Uterus (tissue), 4 donors: Measurements from ENCODE around the gene PAQR7. TPM values are rescaled to one million over a fixed set of nuclear protein-coding genes. Genes with fewer than 3 reads are reported as not detected.

Source experiments
- DNase-seq, 2 donors: peaks; one replicate each; pipeline ENCODE4 v3.0.0-alpha.2; 2019 to 2020
- H3K27ac ChIP-seq, 2 donors: fragments of 200-600 bp; sonication (generic); 1 replicate in 1 of 2; 2 replicates in 1 of 2; pipeline ENCODE4 v1.5.1; 2016 to 2018
- H3K27me3 ChIP-seq, 2 donors: fragments of 200-600 bp; sonication (generic); one replicate each; pipeline ENCODE4 v1.5.1; 2018 to 2019; ENCODE audit warnings: control low read depth in 1 of 2
- H3K36me3 ChIP-seq, 2 donors: fragments of 200-600 bp; sonication (generic); one replicate each; pipeline ENCODE4 v1.5.1; 2019; ENCODE audit warnings: control low read depth in 1 of 2
- H3K4me1 ChIP-seq, 2 donors: fragments of 200-600 bp; sonication (generic); one replicate each; pipeline ENCODE4 v1.5.1; 2018 to 2019; ENCODE audit warnings: control low read depth in 1 of 2
- H3K4me3 ChIP-seq, 2 donors: fragments of 200-600 bp; sonication (generic); 1 replicate in 1 of 2; 2 replicates in 1 of 2; pipeline ENCODE4 v1.5.1; 2018 to 2019; ENCODE audit warnings: mild to moderate bottlenecking in 1 of 2
- H3K9me3 ChIP-seq, 2 donors: fragments of 200-600 bp; sonication (generic); one replicate each; pipeline ENCODE4 v1.5.1; 2019; ENCODE audit warnings: control low read depth in 1 of 2
- CTCF ChIP-seq, 4 experiments: fragments of 200-600 bp in 2 of 4; fragments of 450-650 bp in 2 of 4; sonication (generic) in 2 of 4; IDR thresholded peaks; one replicate each; pipeline ENCODE4 v1.5.1; 2016 to 2019; ENCODE audit warnings: antibody characterized with exemption in 4 of 4, mild to moderate bottlenecking in 2 of 4, moderate library complexity in 1 of 4
- POLR2A ChIP-seq, 2 donors: fragments of 450-650 bp; IDR thresholded peaks; one replicate each; pipeline ENCODE4 v1.6.1; 2016; ENCODE audit warnings: antibody characterized with exemption in 2 of 2, mild to moderate bottlenecking in 1 of 2, moderate library complexity in 1 of 2
- intact Hi-C: fragments of 100-400 bp; cut with DNase I; formaldehyde crosslinking; loops from one replicate; pipeline ENCODE4 v1.15.1; 2023; ENCODE audit warnings: low total_unique reads
- total RNA-seq, 4 donors: library from RNA; depleted of rRNA in 3 of 4; stranded (reverse); fragments of >200 nt in 3 of 4; gene quantifications; one replicate each; pipeline versions ENCODE4 v1.1.0 to v1.2.4, GENCODE V29; 2014 to 2023
- donor health status: DM: yes; HTN: yes; CAD: no.

PAQR7 gene
- total RNA-seq, 4 donors from 2014 or later = 4.7 to 20.1 (median 9.9) TPM

GRCh38 chr1:25816112-25816718, 59.3 kb downstream of the PAQR7 start:
- Histone ChIP-seq H3K9me3 (no peaks in the 10 kb centered on the region), H3K36me3 (no peaks in the 10 kb centered on the region)
- intact Hi-C loops = no loop called here

GRCh38 chr1:25815208-25816111, 60.0 kb downstream of the PAQR7 start:
- no peaks in the 10 kb centered on the region for H3K9me3 ChIP-seq
- H3K4me3 ChIP-seq = no peak overlapping the region
- DNase-seq = no peak
- H3K36me3 ChIP-seq = no peaks in the 10 kb centered on the region
- H3K27ac ChIP-seq = no peak overlapping the region
- no peaks in the 10 kb centered on the region for H3K4me1 ChIP-seq
- no peaks in the 10 kb centered on the region for H3K27me3 ChIP-seq
- intact Hi-C loops = no loop called here
- TF ChIP-seq CTCF (IDR thresholded peaks at IDR 0.05) (no peak), POLR2A (IDR thresholded peaks at IDR 0.05) (no peak)

More at GRCh38 chr1:25816112-25816718, 59.3 kb downstream of the PAQR7 start:
- H3K4me1 ChIP-seq = peaks cover 0 to 7% of the 10 kb centered on the region in 2 donors
- H3K27me3 ChIP-seq = no peaks in the 10 kb centered on the region
- H3K4me3 ChIP-seq = no peak overlapping the region
- TF ChIP-seq CTCF (IDR thresholded peaks at IDR 0.05) = no peak
- no peak for TF ChIP-seq POLR2A (IDR thresholded peaks at IDR 0.05)
- no peak for DNase-seq
- H3K27ac ChIP-seq = no peak overlapping the region

- no peak for DNase-seq
These were observed 60.9 kb downstream of the PAQR7 start for GRCh38 chr1:25814549-25815087.

GRCh38 chr1:25813734-25814471, 61.6 kb downstream of the PAQR7 start:
- no peaks in the 10 kb centered on the region for H3K4me1 ChIP-seq
- no peaks in the 10 kb centered on the region for H3K9me3 ChIP-seq
- no peak overlapping the region for H3K4me3 ChIP-seq
- intact Hi-C loops = loop anchor here (5.0 kb wide), 1 partner anchor 207 kb away; no protein-coding TSS in a partner anchor
- TF ChIP-seq POLR2A (IDR thresholded peaks at IDR 0.05) = no peak
- no peak for TF ChIP-seq CTCF (IDR thresholded peaks at IDR 0.05)
- H3K27ac ChIP-seq = no peak overlapping the region
- H3K36me3 ChIP-seq = no peaks in the 10 kb centered on the region
- no peak for DNase-seq
- H3K27me3 ChIP-seq = no peaks in the 10 kb centered on the region

More at GRCh38 chr1:25814549-25815087, 60.9 kb downstream of the PAQR7 start:
- Histone ChIP-seq H3K9me3 (no peaks in the 10 kb centered on the region), H3K36me3 (no peaks in the 10 kb centered on the region), H3K4me1 (no peaks in the 10 kb centered on the region), H3K4me3 (no peak overlapping the region), H3K27me3 (no peaks in the 10 kb centered on the region), H3K27ac (no peak overlapping the region)
- intact Hi-C loops = loop anchor here (5.0 kb wide), 1 partner anchor 207 kb away; no protein-coding TSS in a partner anchor
- TF ChIP-seq POLR2A (IDR thresholded peaks at IDR 0.05) (no peak), CTCF (IDR thresholded peaks at IDR 0.05) (no peak)
